Endothelial cell of umbilical vein (primary cell): ENCODE measurements around the gene TTC33. TPM values are rescaled to one million over a fixed set of nuclear protein-coding genes. Genes with fewer than 3 reads are reported as not detected.
"Not testable (repeated sequence)": the region's sequence is repeated elsewhere in the genome, so short reads cannot be mapped to it uniquely, and the experiment has no call there.

Experiments used
- BruUV-seq: library from RNA; stranded (reverse); fragments of 400-500 nt; replicated peaks from 2 replicates; lab custom pipeline; 2021; lab: Mats Ljungman, UMichigan
- CTCF ChIA-PET: fragments of 300-600, 350-600 bp; sonication (Branson Sonifier 250); formaldehyde crosslinking; loops from one replicate; lab custom pipeline; 2021; ENCODE audit warnings: antibody characterized with exemption, inconsistent platforms; lab: Charles Lee
- POLR2A ChIA-PET: fragments of 300-600, 350-600 bp; sonication (Branson Sonifier 250); formaldehyde crosslinking; loops from one replicate; lab custom pipeline; 2021; ENCODE audit warnings: antibody characterized with exemption, inconsistent platforms; lab: Charles Lee
- DNase-seq: peaks from one replicate; pipeline ENCODE4 v3.0.0-alpha.2; 2011; ENCODE audit warnings: low read depth, low spot score
- FAIRE-seq: peaks from 2 replicates; lab custom pipeline; 2011; peaks lifted over from hg19 to GRCh38; lab: Jason Lieb, UNC
- H2AFZ ChIP-seq: 2 replicates; pipeline ENCODE4 v1.6.0; 2012; ENCODE audit warnings: low read depth, low read length, control low read depth, inconsistent platforms
- H3K27ac ChIP-seq: 2 replicates; pipeline ENCODE4 v1.5.1; 2011; ENCODE audit warnings: low read depth, mild to moderate bottlenecking, control low read depth, low read length, moderate library complexity; ENCODE audit not compliant: insufficient read depth
- H3K27me3 ChIP-seq, 2 experiments: 2 replicates each; pipeline versions ENCODE4 v1.6.0 to v1.6.1; 2011; ENCODE audit warnings: low read length in 2 of 2, mixed read lengths in 1 of 2; ENCODE audit not compliant: control insufficient read depth in 2 of 2, insufficient read depth in 2 of 2
- H3K36me3 ChIP-seq, 2 experiments: 2 replicates in 1 of 2; 3 replicates in 1 of 2; pipeline ENCODE4 v1.5.1; 2011; ENCODE audit warnings: low read length in 2 of 2, mild to moderate bottlenecking in 1 of 2, moderate library complexity in 1 of 2; ENCODE audit not compliant: control insufficient read depth in 2 of 2, insufficient read depth in 2 of 2; ENCODE audit errors: extremely low read depth in 1 of 2
- H3K4me1 ChIP-seq: 3 replicates; pipeline ENCODE4 v1.5.1; 2011; ENCODE audit warnings: mild to moderate bottlenecking, low read length; ENCODE audit not compliant: control insufficient read depth, insufficient read depth; ENCODE audit errors: extremely low read depth
- H3K4me2 ChIP-seq: 2 replicates; pipeline ENCODE4 v1.6.1; 2011; ENCODE audit warnings: low read length, control low read depth, mixed read lengths; ENCODE audit not compliant: insufficient read depth
- H3K4me3 ChIP-seq, 3 experiments: fragments of 200-600 bp in 1 of 3; sonication (generic), shearing (Covaris generic) in 1 of 3; replicated peaks in 1 of 3; 2 replicates each; pipeline ENCODE4 v1.5.1; 2011 to 2016; ENCODE audit warnings: control low read depth in 3 of 3, low read length in 3 of 3, mild to moderate bottlenecking in 2 of 3, inconsistent platforms in 1 of 3, low read depth in 1 of 3, moderate library complexity in 1 of 3; ENCODE audit not compliant: insufficient read depth in 1 of 3
- H3K79me2 ChIP-seq: 2 replicates; pipeline ENCODE4 v1.6.0; 2012; ENCODE audit warnings: low read length, inconsistent platforms; ENCODE audit not compliant: control insufficient read depth, insufficient read depth
- H3K9ac ChIP-seq: replicated peaks from 2 replicates; pipeline ENCODE3; 2011; ENCODE audit warnings: low read length, control low read depth; ENCODE audit not compliant: insufficient read depth; ENCODE audit errors: extremely low read depth
- H3K9me1 ChIP-seq: replicated peaks from 3 replicates; pipeline ENCODE4 v1.6.0; 2011; ENCODE audit warnings: mild to moderate bottlenecking, low read length; ENCODE audit not compliant: control insufficient read depth, insufficient read depth; ENCODE audit errors: extremely low read depth
- H3K9me3 ChIP-seq: replicated peaks from 2 replicates; pipeline ENCODE4 v1.5.1; 2012; ENCODE audit warnings: low read length, inconsistent platforms; ENCODE audit not compliant: control insufficient read depth, insufficient read depth
- H4K20me1 ChIP-seq: replicated peaks from 2 replicates; pipeline ENCODE3; 2011; ENCODE audit warnings: mild to moderate bottlenecking, low read length; ENCODE audit not compliant: control insufficient read depth, insufficient read depth; ENCODE audit errors: extremely low read depth
- EZH2 ChIP-seq: IDR thresholded peaks from 2 replicates; pipeline ENCODE4 v1.6.1; 2012; ENCODE audit warnings: borderline replicate concordance, low read depth, mild to moderate bottlenecking, moderate library complexity, low read length, inconsistent platforms; ENCODE audit not compliant: severe bottlenecking
- FOS ChIP-seq: IDR thresholded peaks from 2 replicates; pipeline ENCODE4 v1.6.1; 2011; ENCODE audit warnings: mild to moderate bottlenecking, low read length, moderate library complexity, borderline replicate concordance; ENCODE audit not compliant: insufficient read depth
- GATA2 ChIP-seq: IDR thresholded peaks from 2 replicates; pipeline ENCODE4 v1.7.0; 2011; ENCODE audit warnings: low read depth, mild to moderate bottlenecking, moderate library complexity, mixed read lengths, low read length; ENCODE audit not compliant: insufficient read length, insufficient read depth
- JUN ChIP-seq: IDR thresholded peaks from 2 replicates; pipeline ENCODE4 v1.6.1; 2011; ENCODE audit warnings: borderline replicate concordance, low read depth; ENCODE audit not compliant: insufficient read length, insufficient read depth
- MAX ChIP-seq: IDR thresholded peaks from 2 replicates; pipeline ENCODE4 v1.6.1; 2011; ENCODE audit not compliant: insufficient read depth, insufficient read length
- MYC ChIP-seq: IDR thresholded peaks from one replicate; pipeline ENCODE4 v1.6.1; 2011; ENCODE audit warnings: mild to moderate bottlenecking, low read depth, low read length
- POLR2A ChIP-seq: IDR thresholded peaks from 2 replicates; pipeline ENCODE4 v1.6.1; 2012; ENCODE audit warnings: low read depth, mild to moderate bottlenecking, control low read depth, low read length
- POLR2AphosphoS5 ChIP-seq: IDR thresholded peaks from 2 replicates; pipeline ENCODE4 v1.6.1; 2012; ENCODE audit warnings: low read depth, mild to moderate bottlenecking, control low read depth, low read length, moderate library complexity; ENCODE audit not compliant: insufficient read depth
- dilution Hi-C: fragments of 300-500 bp; cut with MboI; formaldehyde crosslinking; loops from one replicate; pipeline ENCODE4 v1.15.0; 2019; ENCODE audit warnings: low sequenced_read_pairs; ENCODE audit not compliant: extremely low pct_ligation_motif_present
- intact Hi-C: fragments of 100-400 bp; cut with micrococcal nuclease; formaldehyde crosslinking; loops from one replicate; pipeline ENCODE4 v1.10.0; 2022
- polyA plus RNA-seq, 4 experiments: library from polyadenylated mRNA; depleted of rRNA in 3 of 4; stranded (reverse) in 3 of 4; unstranded in 1 of 4; fragments of >200 nt; gene quantifications; 2 replicates each; pipeline versions ENCODE4 v1.2.1 to v1.2.3, GENCODE V29; 2011 to 2012; ENCODE audit warnings: missing spikeins in 1 of 4
- total RNA-seq: library from RNA; stranded (reverse); gene quantifications from 2 replicates; pipeline ENCODE4 v1.2.3, GENCODE V29; 2021
- TF ChIP-seq, protein P1 (sequence below), 2 donors: IDR thresholded peaks; 1 replicate in 1 of 2; 2 replicates in 1 of 2; pipeline ENCODE4 v1.5.1; 2011; ENCODE audit warnings: low read length in 2 of 2, mild to moderate bottlenecking in 2 of 2, moderate library complexity in 2 of 2, control low read depth in 1 of 2, inconsistent platforms in 1 of 2, low read depth in 1 of 2; ENCODE audit not compliant: insufficient read depth in 1 of 2; ENCODE audit errors: extremely low read depth in 1 of 2

Gene TTC33
- total and polyA plus RNA-seq, 2 donors (not counting 3 experiments of a cell fraction or from before 2014, with no cell fraction given): 2.2 to 11.7 TPM

- no peak overlapping the region for H2AFZ ChIP-seq
- peaks cover 11% of the 10 kb centered on the region for H3K4me1 ChIP-seq
- H3K9ac ChIP-seq: no peak overlapping the region
- FAIRE-seq: no peak
- ChIA-PET POLR2A (no interaction called here), CTCF (interaction anchor here (1.1 kb wide), 1 partner anchor 23 kb away, joined by 3 read pairs; no protein-coding TSS in a partner anchor)
- intact Hi-C loops: no loop called here
- H3K9me1 ChIP-seq: no peaks in the 10 kb centered on the region
- no peaks in the 10 kb centered on the region for H3K9me3 ChIP-seq
- H3K36me3 ChIP-seq: no peaks in the 10 kb centered on the region
- H3K27ac ChIP-seq: no peak overlapping the region
- no peak for DNase-seq
- H3K4me2 ChIP-seq: no peak overlapping the region
- H3K4me3 ChIP-seq: no peak overlapping the region
- peaks cover 28% of the 10 kb centered on the region for H4K20me1 ChIP-seq
- peaks cover 99% of the 10 kb centered on the region for H3K79me2 ChIP-seq
- BruUV-seq: no TSS peak
- dilution Hi-C loops: no loop called here
- no peak for TF ChIP-seq EZH2
- TF ChIP-seq POLR2AphosphoS5: no peak
- no peak for TF ChIP-seq GATA2
- TF ChIP-seq POLR2A: no peak
- TF ChIP-seq FOS: no peak
- TF ChIP-seq, protein P1, sequence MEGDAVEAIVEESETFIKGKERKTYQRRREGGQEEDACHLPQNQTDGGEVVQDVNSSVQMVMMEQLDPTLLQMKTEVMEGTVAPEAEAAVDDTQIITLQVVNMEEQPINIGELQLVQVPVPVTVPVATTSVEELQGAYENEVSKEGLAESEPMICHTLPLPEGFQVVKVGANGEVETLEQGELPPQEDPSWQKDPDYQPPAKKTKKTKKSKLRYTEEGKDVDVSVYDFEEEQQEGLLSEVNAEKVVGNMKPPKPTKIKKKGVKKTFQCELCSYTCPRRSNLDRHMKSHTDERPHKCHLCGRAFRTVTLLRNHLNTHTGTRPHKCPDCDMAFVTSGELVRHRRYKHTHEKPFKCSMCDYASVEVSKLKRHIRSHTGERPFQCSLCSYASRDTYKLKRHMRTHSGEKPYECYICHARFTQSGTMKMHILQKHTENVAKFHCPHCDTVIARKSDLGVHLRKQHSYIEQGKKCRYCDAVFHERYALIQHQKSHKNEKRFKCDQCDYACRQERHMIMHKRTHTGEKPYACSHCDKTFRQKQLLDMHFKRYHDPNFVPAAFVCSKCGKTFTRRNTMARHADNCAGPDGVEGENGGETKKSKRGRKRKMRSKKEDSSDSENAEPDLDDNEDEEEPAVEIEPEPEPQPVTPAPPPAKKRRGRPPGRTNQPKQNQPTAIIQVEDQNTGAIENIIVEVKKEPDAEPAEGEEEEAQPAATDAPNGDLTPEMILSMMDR (IDR thresholded peaks at IDR 0.05; ENCODE audit: extremely low read depth in 1 of 2, insufficient read depth in 1 of 2, low read depth in 1 of 2, low read length in 2 of 2): no peak
- no peak for TF ChIP-seq MAX
- no peak for TF ChIP-seq MYC
- TF ChIP-seq JUN: no peak
- H3K27me3 ChIP-seq: no peaks in the 10 kb centered on the region
These were observed 32.2 kb upstream of the TTC33 start for GRCh38 chr5:40787986-40788385.

DNA sequence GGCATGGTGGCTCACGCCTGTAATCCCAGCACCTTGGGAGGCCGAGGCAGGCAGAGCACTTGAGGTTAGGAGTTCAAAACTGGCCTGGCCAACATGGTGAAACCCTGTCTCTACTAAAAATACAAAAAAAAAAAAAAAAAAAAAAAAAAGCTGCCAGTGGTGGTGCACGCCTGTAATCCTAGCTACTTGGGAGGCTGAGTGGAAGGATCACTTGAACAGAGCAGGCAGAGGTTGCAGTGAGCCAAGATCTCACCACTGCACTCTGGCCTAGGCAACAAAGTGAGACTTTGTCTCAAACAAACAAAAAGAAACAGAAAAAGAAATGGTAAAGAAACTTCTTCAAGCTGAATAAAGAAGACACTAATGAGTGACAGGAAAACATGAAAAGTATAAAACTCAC, 30.9 kb upstream of the TTC33 start:
- intact Hi-C loops, H3K27me3 ChIP-seq, POLR2A ChIA-PET, H3K36me3 ChIP-seq, FAIRE-seq, DNase-seq, BruUV-seq, H3K9me3 ChIP-seq, H2AFZ ChIP-seq, H3K4me2 ChIP-seq, H3K9me1 ChIP-seq, dilution Hi-C loops, H3K4me1 ChIP-seq, H3K4me3 ChIP-seq, H3K9ac ChIP-seq, H3K27ac ChIP-seq: not testable (repeated sequence)
- Histone ChIP-seq H4K20me1 (peaks cover 26% of the 10 kb centered on the region), H3K79me2 (peaks cover 99% of the 10 kb centered on the region)
- CTCF ChIA-PET: interaction anchor here (1.1 kb wide), 1 partner anchor 22 kb away, joined by 3 read pairs; no protein-coding TSS in a partner anchor
